HG02840 (cell line): ENCODE measurements around the gene TNFSF9.
"Not testable (repeated sequence)": the region's sequence is repeated elsewhere in the genome, so short reads cannot be mapped to it uniquely, and the experiment has no call there.

Experiments
- ATAC-seq: cut with Tn5 transposase; IDR thresholded peaks from one replicate; pipeline ENCODE4 v1.9.1; 2021; ENCODE audit warnings: mild to moderate bottlenecking, moderate library complexity, moderate number of reproducible peaks; ENCODE audit not compliant: unreplicated experiment, low FRiP score

The TNFSF9 gene

GRCh38 chr19:6568010-6568526 lies 37.2 kb downstream of the TNFSF9 start:
- no peak for ATAC-seq

- no peak for ATAC-seq
These were observed 38.0 kb downstream of the TNFSF9 start for GRCh38 chr19:6568816-6569215.

GRCh38 chr19:6570764-6571163 lies 39.9 kb downstream of the TNFSF9 start:
- ATAC-seq = no peak

GRCh38 chr19:6571167-6571566 lies 40.3 kb downstream of the TNFSF9 start:
- no peak for ATAC-seq

GRCh38 chr19:6572217-6572616 lies 41.4 kb downstream of the TNFSF9 start:
- no peak for ATAC-seq

- no peak for ATAC-seq
These were observed 42.5 kb downstream of the TNFSF9 start for GRCh38 chr19:6573350-6573749.

- no peak for ATAC-seq
These were observed 46.1 kb downstream of the TNFSF9 start for GRCh38 chr19:6576869-6577475.

- peak; percentile 70 for ATAC-seq
These were observed 46.8 kb downstream of the TNFSF9 start for GRCh38 chr19:6577476-6578125.

- no peak for ATAC-seq
These were observed 48.8 kb downstream of the TNFSF9 start for GRCh38 chr19:6579450-6580178.

GRCh38 chr19:6580313-6580712 lies 49.5 kb downstream of the TNFSF9 start:
- no peak for ATAC-seq

GRCh38 chr19:6582515-6583484 lies 52.0 kb downstream of the TNFSF9 start:
- not testable (repeated sequence) for ATAC-seq
